DOHH2 (cell line): ENCODE data around the gene TRAF3.

ENCODE experiments used
- EZH2phosphoT487 ChIP-seq: fragments of 200-600 bp; sonication (generic); IDR thresholded peaks from 2 replicates; pipeline ENCODE4 v1.6.1; 2017; ENCODE audit warnings: borderline replicate concordance, mild to moderate bottlenecking, antibody characterized with exemption, low read length, moderate library complexity, mixed read lengths
- TF ChIP-seq, protein P1 (sequence below): fragments of 200-600 bp; sonication (generic); IDR thresholded peaks from one replicate; pipeline ENCODE4 v1.5.1; 2014; ENCODE audit warnings: antibody characterized with exemption, mild to moderate bottlenecking, low read depth, low read length; ENCODE audit not compliant: poor library complexity, severe bottlenecking

GRCh38 chr14:102854091-102854703 is 76.9 kb downstream of the TRAF3 start:
- TF ChIP-seq, protein P1, sequence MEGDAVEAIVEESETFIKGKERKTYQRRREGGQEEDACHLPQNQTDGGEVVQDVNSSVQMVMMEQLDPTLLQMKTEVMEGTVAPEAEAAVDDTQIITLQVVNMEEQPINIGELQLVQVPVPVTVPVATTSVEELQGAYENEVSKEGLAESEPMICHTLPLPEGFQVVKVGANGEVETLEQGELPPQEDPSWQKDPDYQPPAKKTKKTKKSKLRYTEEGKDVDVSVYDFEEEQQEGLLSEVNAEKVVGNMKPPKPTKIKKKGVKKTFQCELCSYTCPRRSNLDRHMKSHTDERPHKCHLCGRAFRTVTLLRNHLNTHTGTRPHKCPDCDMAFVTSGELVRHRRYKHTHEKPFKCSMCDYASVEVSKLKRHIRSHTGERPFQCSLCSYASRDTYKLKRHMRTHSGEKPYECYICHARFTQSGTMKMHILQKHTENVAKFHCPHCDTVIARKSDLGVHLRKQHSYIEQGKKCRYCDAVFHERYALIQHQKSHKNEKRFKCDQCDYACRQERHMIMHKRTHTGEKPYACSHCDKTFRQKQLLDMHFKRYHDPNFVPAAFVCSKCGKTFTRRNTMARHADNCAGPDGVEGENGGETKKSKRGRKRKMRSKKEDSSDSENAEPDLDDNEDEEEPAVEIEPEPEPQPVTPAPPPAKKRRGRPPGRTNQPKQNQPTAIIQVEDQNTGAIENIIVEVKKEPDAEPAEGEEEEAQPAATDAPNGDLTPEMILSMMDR = no peak
- TF ChIP-seq EZH2phosphoT487 = no peak
